HL-60 (cell line): Measurements from ENCODE around the gene GALNT17.

Source experiments
- GABPA ChIP-seq: IDR thresholded peaks from 2 replicates; pipeline ENCODE4 v1.6.1; 2012; ENCODE audit warnings: low read depth
- POLR2AphosphoS5 ChIP-seq: IDR thresholded peaks from 2 replicates; pipeline ENCODE4 v1.6.1; 2012; ENCODE audit warnings: low read depth
- SPI1 ChIP-seq: IDR thresholded peaks from 2 replicates; pipeline ENCODE4 v1.6.1; 2012; ENCODE audit warnings: low read depth, mild to moderate bottlenecking, borderline replicate concordance
- TF ChIP-seq, protein P1 (sequence below): IDR thresholded peaks from one replicate; pipeline ENCODE4 v1.5.1; 2011; ENCODE audit warnings: low read length, control low read depth, inconsistent platforms; ENCODE audit not compliant: insufficient read depth
- TF ChIP-seq, protein P2 (sequence below): IDR thresholded peaks from 2 replicates; pipeline ENCODE4 v1.6.1; 2012; ENCODE audit warnings: low read depth; ENCODE audit not compliant: insufficient replicate concordance

DNA sequence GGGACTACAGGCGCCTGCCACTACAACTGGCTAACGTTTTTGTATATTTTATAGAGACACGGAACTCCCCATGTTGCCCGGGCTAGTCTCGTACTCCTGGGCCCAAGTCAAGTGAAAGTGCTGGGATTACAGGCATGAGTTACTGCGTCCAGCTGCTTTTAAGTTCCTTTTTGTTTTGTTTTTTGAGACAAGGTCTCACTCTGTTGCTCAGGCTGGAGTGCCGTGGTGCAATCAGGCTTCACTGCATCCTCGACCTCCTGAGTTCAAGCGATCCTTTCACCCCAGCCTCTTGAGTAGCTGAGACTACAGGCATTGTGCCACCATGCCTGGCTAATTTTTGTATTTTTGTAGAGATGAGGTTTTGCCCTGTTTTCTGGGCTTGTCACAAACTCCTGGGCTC lies 155.0 kb downstream of the GALNT17 start:
- TF ChIP-seq, protein P1, sequence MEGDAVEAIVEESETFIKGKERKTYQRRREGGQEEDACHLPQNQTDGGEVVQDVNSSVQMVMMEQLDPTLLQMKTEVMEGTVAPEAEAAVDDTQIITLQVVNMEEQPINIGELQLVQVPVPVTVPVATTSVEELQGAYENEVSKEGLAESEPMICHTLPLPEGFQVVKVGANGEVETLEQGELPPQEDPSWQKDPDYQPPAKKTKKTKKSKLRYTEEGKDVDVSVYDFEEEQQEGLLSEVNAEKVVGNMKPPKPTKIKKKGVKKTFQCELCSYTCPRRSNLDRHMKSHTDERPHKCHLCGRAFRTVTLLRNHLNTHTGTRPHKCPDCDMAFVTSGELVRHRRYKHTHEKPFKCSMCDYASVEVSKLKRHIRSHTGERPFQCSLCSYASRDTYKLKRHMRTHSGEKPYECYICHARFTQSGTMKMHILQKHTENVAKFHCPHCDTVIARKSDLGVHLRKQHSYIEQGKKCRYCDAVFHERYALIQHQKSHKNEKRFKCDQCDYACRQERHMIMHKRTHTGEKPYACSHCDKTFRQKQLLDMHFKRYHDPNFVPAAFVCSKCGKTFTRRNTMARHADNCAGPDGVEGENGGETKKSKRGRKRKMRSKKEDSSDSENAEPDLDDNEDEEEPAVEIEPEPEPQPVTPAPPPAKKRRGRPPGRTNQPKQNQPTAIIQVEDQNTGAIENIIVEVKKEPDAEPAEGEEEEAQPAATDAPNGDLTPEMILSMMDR = no peak
- TF ChIP-seq, protein P2, sequence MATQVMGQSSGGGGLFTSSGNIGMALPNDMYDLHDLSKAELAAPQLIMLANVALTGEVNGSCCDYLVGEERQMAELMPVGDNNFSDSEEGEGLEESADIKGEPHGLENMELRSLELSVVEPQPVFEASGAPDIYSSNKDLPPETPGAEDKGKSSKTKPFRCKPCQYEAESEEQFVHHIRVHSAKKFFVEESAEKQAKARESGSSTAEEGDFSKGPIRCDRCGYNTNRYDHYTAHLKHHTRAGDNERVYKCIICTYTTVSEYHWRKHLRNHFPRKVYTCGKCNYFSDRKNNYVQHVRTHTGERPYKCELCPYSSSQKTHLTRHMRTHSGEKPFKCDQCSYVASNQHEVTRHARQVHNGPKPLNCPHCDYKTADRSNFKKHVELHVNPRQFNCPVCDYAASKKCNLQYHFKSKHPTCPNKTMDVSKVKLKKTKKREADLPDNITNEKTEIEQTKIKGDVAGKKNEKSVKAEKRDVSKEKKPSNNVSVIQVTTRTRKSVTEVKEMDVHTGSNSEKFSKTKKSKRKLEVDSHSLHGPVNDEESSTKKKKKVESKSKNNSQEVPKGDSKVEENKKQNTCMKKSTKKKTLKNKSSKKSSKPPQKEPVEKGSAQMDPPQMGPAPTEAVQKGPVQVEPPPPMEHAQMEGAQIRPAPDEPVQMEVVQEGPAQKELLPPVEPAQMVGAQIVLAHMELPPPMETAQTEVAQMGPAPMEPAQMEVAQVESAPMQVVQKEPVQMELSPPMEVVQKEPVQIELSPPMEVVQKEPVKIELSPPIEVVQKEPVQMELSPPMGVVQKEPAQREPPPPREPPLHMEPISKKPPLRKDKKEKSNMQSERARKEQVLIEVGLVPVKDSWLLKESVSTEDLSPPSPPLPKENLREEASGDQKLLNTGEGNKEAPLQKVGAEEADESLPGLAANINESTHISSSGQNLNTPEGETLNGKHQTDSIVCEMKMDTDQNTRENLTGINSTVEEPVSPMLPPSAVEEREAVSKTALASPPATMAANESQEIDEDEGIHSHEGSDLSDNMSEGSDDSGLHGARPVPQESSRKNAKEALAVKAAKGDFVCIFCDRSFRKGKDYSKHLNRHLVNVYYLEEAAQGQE = no peak
- TF ChIP-seq POLR2AphosphoS5 (no peak), GABPA (no peak), SPI1 (no peak)
